B cell (primary cell): ENCODE measurements around the gene MST1R.

ENCODE experiments used
- EZH2 ChIP-seq: IDR thresholded peaks from 2 replicates; pipeline ENCODE4 v1.6.1; 2012; ENCODE audit warnings: borderline replicate concordance, low read depth, mild to moderate bottlenecking, moderate library complexity, low read length; ENCODE audit not compliant: insufficient read depth, poor library complexity, severe bottlenecking
- TF ChIP-seq, protein P1 (sequence below): fragments of 200-600 bp; IDR thresholded peaks from one replicate; pipeline ENCODE4 v1.8.0; 2022; ENCODE audit warnings: antibody characterized with exemption, mild to moderate bottlenecking

GRCh38 chr3:49864505-49864904, 39.2 kb downstream of the MST1R start:
- TF ChIP-seq, protein P1, sequence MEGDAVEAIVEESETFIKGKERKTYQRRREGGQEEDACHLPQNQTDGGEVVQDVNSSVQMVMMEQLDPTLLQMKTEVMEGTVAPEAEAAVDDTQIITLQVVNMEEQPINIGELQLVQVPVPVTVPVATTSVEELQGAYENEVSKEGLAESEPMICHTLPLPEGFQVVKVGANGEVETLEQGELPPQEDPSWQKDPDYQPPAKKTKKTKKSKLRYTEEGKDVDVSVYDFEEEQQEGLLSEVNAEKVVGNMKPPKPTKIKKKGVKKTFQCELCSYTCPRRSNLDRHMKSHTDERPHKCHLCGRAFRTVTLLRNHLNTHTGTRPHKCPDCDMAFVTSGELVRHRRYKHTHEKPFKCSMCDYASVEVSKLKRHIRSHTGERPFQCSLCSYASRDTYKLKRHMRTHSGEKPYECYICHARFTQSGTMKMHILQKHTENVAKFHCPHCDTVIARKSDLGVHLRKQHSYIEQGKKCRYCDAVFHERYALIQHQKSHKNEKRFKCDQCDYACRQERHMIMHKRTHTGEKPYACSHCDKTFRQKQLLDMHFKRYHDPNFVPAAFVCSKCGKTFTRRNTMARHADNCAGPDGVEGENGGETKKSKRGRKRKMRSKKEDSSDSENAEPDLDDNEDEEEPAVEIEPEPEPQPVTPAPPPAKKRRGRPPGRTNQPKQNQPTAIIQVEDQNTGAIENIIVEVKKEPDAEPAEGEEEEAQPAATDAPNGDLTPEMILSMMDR = no peak
- no peak for TF ChIP-seq EZH2
